HEK293T (cell line): ENCODE measurements around the gene PPA1.

Experiments
- ARNT ChIP-seq: fragments of 450-650 bp; IDR thresholded peaks from 2 replicates; pipeline ENCODE4 v1.6.1; 2017; ENCODE audit warnings: mild to moderate bottlenecking
- BHLHE40 ChIP-seq: fragments of 450-650 bp; IDR thresholded peaks from 2 replicates; pipeline ENCODE4 v1.6.1; 2016; ENCODE audit warnings: mild to moderate bottlenecking, moderate library complexity, borderline replicate concordance
- FOXA1 ChIP-seq: fragments of 450-650 bp; IDR thresholded peaks from 2 replicates; pipeline ENCODE4 v1.6.1; 2016; ENCODE audit warnings: mild to moderate bottlenecking
- FOXK2 ChIP-seq: fragments of 450-650 bp; IDR thresholded peaks from 2 replicates; pipeline ENCODE4 v1.6.1; 2016; ENCODE audit warnings: mild to moderate bottlenecking
- FOXM1 ChIP-seq: fragments of 450-650 bp; IDR thresholded peaks from 2 replicates; pipeline ENCODE4 v1.6.1; 2017; ENCODE audit warnings: mild to moderate bottlenecking, borderline replicate concordance
- HDGF ChIP-seq: fragments of 450-650 bp; IDR thresholded peaks from 2 replicates; pipeline ENCODE4 v1.6.1; 2017; ENCODE audit warnings: antibody characterized with exemption, borderline replicate concordance
- LEF1 ChIP-seq: fragments of 450-650 bp; IDR thresholded peaks from 2 replicates; pipeline ENCODE4 v1.6.1; 2017; ENCODE audit warnings: mild to moderate bottlenecking, borderline replicate concordance
- NFRKB ChIP-seq: fragments of 450-650 bp; IDR thresholded peaks from 2 replicates; pipeline ENCODE4 v1.6.1; 2016; ENCODE audit warnings: mild to moderate bottlenecking, moderate library complexity
- SP1 ChIP-seq: fragments of 450-650 bp; IDR thresholded peaks from 2 replicates; pipeline ENCODE4 v1.6.1; 2017
- SUZ12 ChIP-seq: fragments of 450-650 bp; IDR thresholded peaks from 2 replicates; pipeline ENCODE4 v1.6.1; 2016; ENCODE audit warnings: mild to moderate bottlenecking
- ZNF384 ChIP-seq: fragments of 450-650 bp; IDR thresholded peaks from 2 replicates; pipeline ENCODE4 v1.6.1; 2016

DNA sequence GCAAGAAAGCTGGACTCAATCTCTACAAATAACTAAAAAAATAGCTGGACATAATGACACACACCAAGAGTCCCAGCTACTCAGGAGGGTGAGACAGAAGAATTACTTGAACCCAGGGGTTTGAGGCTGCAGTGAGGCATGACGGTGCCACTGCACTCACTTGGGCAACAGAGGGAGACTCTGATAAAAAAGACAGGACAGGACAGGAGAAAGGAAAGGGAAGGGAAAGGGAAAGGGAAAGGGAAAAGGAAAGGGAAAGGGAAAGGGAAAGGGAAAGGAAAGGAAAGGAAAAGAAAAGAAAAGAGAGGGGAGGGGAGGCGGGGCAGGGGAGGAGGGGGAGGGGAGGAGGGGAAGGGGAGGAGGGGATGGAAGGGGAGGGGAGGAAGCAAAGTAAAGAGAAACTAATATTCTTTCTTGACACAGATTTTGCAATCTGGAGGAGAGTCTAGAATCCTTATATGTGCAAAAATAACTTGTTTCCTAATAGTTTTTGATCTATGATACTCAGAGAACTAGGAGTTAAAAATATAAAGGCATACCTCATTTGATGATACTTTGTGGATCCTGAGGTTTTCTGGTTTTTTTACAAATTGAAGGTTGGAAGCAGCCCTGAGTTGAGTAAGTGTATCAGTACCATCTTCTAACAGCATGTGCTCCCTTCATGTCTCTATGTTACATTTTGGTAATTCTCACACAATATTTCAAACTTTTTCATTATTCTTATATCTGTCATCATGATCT, 70.9 kb downstream of the PPA1 start:
- TF ChIP-seq FOXA1 (no peak), SP1 (no peak), ZNF384 (no peak), HDGF (no peak), FOXK2 (no peak), ARNT (no peak), BHLHE40 (no peak), FOXM1 (no peak), SUZ12 (no peak), LEF1 (no peak), NFRKB (no peak)
